B cell (primary cell): ENCODE data around the gene CTNNBL1. TPM values are rescaled to one million over a fixed set of nuclear protein-coding genes. Genes with fewer than 3 reads are reported as not detected.
A peak's percentile ranks its signal among the peaks of the same experiment; 100 is the strongest.

Experiments
- ATAC-seq: fragments of 200-7000 bp; cut with Tn5 transposase; one replicate; pipeline ENCODE4 v1.10.0; 2021; ENCODE audit warnings: low read depth, mild to moderate bottlenecking, moderate number of reproducible peaks, moderate library complexity
- CTCF ChIA-PET: fragments of 350-600 bp; sonication (Branson Sonifier 250); formaldehyde crosslinking; loops from one replicate; lab custom pipeline; 2021; ENCODE audit warnings: antibody characterized with exemption, inconsistent platforms; lab: Charles Lee
- POLR2A ChIA-PET: fragments of 350-600 bp; sonication (Branson Sonifier 250); formaldehyde crosslinking; loops from one replicate; lab custom pipeline; 2021; ENCODE audit warnings: antibody characterized with exemption; lab: Charles Lee
- DNase-seq: peaks from one replicate; pipeline ENCODE4 v3.0.0; 2013
- H2AFZ ChIP-seq: 2 replicates; pipeline ENCODE4 v1.6.1; 2012; ENCODE audit warnings: mild to moderate bottlenecking, low read depth, low read length; ENCODE audit not compliant: insufficient read depth, poor library complexity, severe bottlenecking
- H3K27ac ChIP-seq, 2 donors: 1 replicate in 1 of 2; 2 replicates in 1 of 2; pipeline ENCODE4 v1.5.1; 2012 to 2013; ENCODE audit warnings: low read length in 2 of 2, mild to moderate bottlenecking in 2 of 2, moderate library complexity in 1 of 2
- H3K27me3 ChIP-seq, 4 experiments: fragments of 200-600 bp in 1 of 4; sonication (generic) in 1 of 4; replicated peaks in 1 of 4; 1 replicate in 2 of 4; 2 replicates in 2 of 4; pipeline versions ENCODE4 v1.6.1 to v1.7.0; 2013 to 2016; ENCODE audit warnings: low read length in 3 of 4, mild to moderate bottlenecking in 2 of 4, mixed read lengths in 1 of 4, moderate library complexity in 1 of 4; ENCODE audit not compliant: insufficient read depth in 4 of 4, control insufficient read depth in 3 of 4; ENCODE audit errors: control extremely low read depth in 1 of 4
- H3K36me3 ChIP-seq, 2 experiments: replicated peaks in 1 of 2; 1 replicate in 1 of 2; 2 replicates in 1 of 2; pipeline versions ENCODE4 v1.6.1 to v1.7.1; 2013; ENCODE audit warnings: low read length in 1 of 2; ENCODE audit not compliant: insufficient read depth in 2 of 2, control insufficient read depth in 1 of 2; ENCODE audit errors: control extremely low read depth in 1 of 2, extremely low read depth in 1 of 2
- H3K4me1 ChIP-seq, 2 donors: fragments of 200-600 bp in 1 of 2; sonication (generic) in 1 of 2; 1 replicate in 1 of 2; 2 replicates in 1 of 2; pipeline versions ENCODE4 v1.5.1 to v1.6.1; 2013 to 2017; ENCODE audit warnings: low read length in 2 of 2; ENCODE audit not compliant: control insufficient read depth in 2 of 2, insufficient read depth in 2 of 2
- H3K4me2 ChIP-seq: replicated peaks from 2 replicates; pipeline ENCODE3; 2012; ENCODE audit warnings: mild to moderate bottlenecking, low read depth, low read length; ENCODE audit not compliant: poor library complexity, severe bottlenecking
- H3K4me3 ChIP-seq, 5 experiments: fragments of 200-600 bp in 1 of 5; sonication (generic) in 1 of 5; 1 replicate in 3 of 5; 2 replicates in 2 of 5; pipeline versions ENCODE4 v1.5.1 to v1.7.0; 2011 to 2016; ENCODE audit warnings: low read length in 4 of 5, mild to moderate bottlenecking in 4 of 5, low read depth in 2 of 5, control low read depth in 1 of 5, moderate library complexity in 1 of 5; ENCODE audit not compliant: insufficient read depth in 1 of 5; ENCODE audit errors: control extremely low read depth in 1 of 5, extremely low read depth in 1 of 5
- H3K79me2 ChIP-seq: fragments of 200-600 bp; sonication (generic); one replicate; pipeline ENCODE4 v1.6.0; 2016; ENCODE audit warnings: low read length; ENCODE audit not compliant: control insufficient read depth, insufficient read depth
- H3K9ac ChIP-seq: fragments of 200-600 bp; sonication (generic); 2 replicates; pipeline ENCODE4 v1.6.1; 2017; ENCODE audit warnings: mild to moderate bottlenecking, low read length, moderate library complexity
- H3K9me3 ChIP-seq, 3 donors: one replicate each; pipeline versions ENCODE4 v1.6.1 to v1.7.1; 2013; ENCODE audit warnings: low read length in 2 of 3; ENCODE audit not compliant: control insufficient read depth in 2 of 3, insufficient read depth in 1 of 3; ENCODE audit errors: control extremely low read depth in 1 of 3
- H4K20me1 ChIP-seq: 2 replicates; pipeline ENCODE4 v1.6.0; 2012; ENCODE audit warnings: mild to moderate bottlenecking, low read length; ENCODE audit not compliant: insufficient read depth, control insufficient read depth, poor library complexity, severe bottlenecking
- H3K27ac Mint-ChIP-seq: one replicate; pipeline ENCODE4 v1.8.0; 2021; ENCODE audit warnings: mixed read lengths
- H3K27me3 Mint-ChIP-seq: one replicate; pipeline ENCODE4 v1.8.0; 2021; ENCODE audit warnings: mixed read lengths
- H3K4me1 Mint-ChIP-seq: one replicate; pipeline ENCODE4 v1.8.0; 2021; ENCODE audit warnings: mixed read lengths
- H3K4me3 Mint-ChIP-seq: one replicate; pipeline ENCODE4 v1.8.0; 2021; ENCODE audit warnings: mixed read lengths
- H3K9me3 Mint-ChIP-seq: one replicate; pipeline ENCODE4 v1.8.0; 2022; ENCODE audit warnings: mixed read lengths; ENCODE audit not compliant: insufficient read depth
- EZH2 ChIP-seq: IDR thresholded peaks from 2 replicates; pipeline ENCODE4 v1.6.1; 2012; ENCODE audit warnings: borderline replicate concordance, low read depth, mild to moderate bottlenecking, moderate library complexity, low read length; ENCODE audit not compliant: insufficient read depth, poor library complexity, severe bottlenecking
- WGBS: methylation state at CpG from one replicate; pipeline ENCODE4 v1.1.5; 2013; ENCODE audit warnings: missing lambda C conversion rate; ENCODE audit not compliant: insufficient coverage; 5-methylcytosine and 5-hydroxymethylcytosine counted together
- intact Hi-C: fragments of 100-400 bp; cut with micrococcal nuclease; formaldehyde crosslinking; loops from one replicate; pipeline ENCODE4 v1.10.0; 2022
- polyA plus RNA-seq: library from polyadenylated mRNA; depleted of rRNA; stranded (reverse); fragments of >200 nt; gene quantifications from 2 replicates; pipeline ENCODE4 v1.2.3, GENCODE V29; 2012
- total RNA-seq, 2 donors: library from RNA; stranded (reverse); fragments of 120-200 nt in 1 of 2; gene quantifications; 1 replicate in 1 of 2; 2 replicates in 1 of 2; pipeline versions ENCODE4 v1.2.3 to v1.2.4, GENCODE V29; 2013 to 2022
- TF ChIP-seq, protein P1 (sequence below): fragments of 200-600 bp; IDR thresholded peaks from one replicate; pipeline ENCODE4 v1.8.0; 2022; ENCODE audit warnings: antibody characterized with exemption, mild to moderate bottlenecking

Gene CTNNBL1
- total and polyA plus RNA-seq, 2 donors (not counting 1 experiment from before 2014, with no cell fraction given) = 25.3 to 64.7 TPM

- intact Hi-C loops = loop anchor here (10.0 kb wide), 1 partner anchor 574 kb away; no protein-coding TSS in a partner anchor
- Mint-ChIP-seq H3K27me3 (peaks cover 29% of the 10 kb centered on the region), H3K4me3 (no peak overlapping the region), H3K9me3 (no peaks in the 10 kb centered on the region), H3K4me1 (no peaks in the 10 kb centered on the region), H3K27ac (no peak overlapping the region)
- Histone ChIP-seq H3K36me3 (no peaks in the 10 kb centered on the region), H3K9me3 (no peaks in the 10 kb centered on the region), H3K79me2 (no peaks in the 10 kb centered on the region), H3K9ac (no peak overlapping the region), H3K27me3 (peaks cover 0 to 12% (median 6%) of the 10 kb centered on the region in 4 experiments), H3K4me1 (no peaks in the 10 kb centered on the region), H3K27ac (no peak overlapping the region), H4K20me1 (no peaks in the 10 kb centered on the region), H2AFZ (no peak overlapping the region), H3K4me3 (no peak overlapping the region), H3K4me2 (no peak overlapping the region)
- WGBS = 80% methylated on average over 1 of the region's 3 CpGs
- ATAC-seq = no peak
- CTCF ChIA-PET = interaction anchor here (1.1 to 1.6 kb wide), 2 partner anchors 342 kb away, joined by 3 to 4 read pairs; no protein-coding TSS in a partner anchor
- POLR2A ChIA-PET = no interaction called here
- TF ChIP-seq EZH2 = no peak
- TF ChIP-seq, protein P1, sequence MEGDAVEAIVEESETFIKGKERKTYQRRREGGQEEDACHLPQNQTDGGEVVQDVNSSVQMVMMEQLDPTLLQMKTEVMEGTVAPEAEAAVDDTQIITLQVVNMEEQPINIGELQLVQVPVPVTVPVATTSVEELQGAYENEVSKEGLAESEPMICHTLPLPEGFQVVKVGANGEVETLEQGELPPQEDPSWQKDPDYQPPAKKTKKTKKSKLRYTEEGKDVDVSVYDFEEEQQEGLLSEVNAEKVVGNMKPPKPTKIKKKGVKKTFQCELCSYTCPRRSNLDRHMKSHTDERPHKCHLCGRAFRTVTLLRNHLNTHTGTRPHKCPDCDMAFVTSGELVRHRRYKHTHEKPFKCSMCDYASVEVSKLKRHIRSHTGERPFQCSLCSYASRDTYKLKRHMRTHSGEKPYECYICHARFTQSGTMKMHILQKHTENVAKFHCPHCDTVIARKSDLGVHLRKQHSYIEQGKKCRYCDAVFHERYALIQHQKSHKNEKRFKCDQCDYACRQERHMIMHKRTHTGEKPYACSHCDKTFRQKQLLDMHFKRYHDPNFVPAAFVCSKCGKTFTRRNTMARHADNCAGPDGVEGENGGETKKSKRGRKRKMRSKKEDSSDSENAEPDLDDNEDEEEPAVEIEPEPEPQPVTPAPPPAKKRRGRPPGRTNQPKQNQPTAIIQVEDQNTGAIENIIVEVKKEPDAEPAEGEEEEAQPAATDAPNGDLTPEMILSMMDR = no peak
- DNase-seq = no peak
These were observed 43.2 kb upstream of the CTNNBL1 start for GRCh38 chr20:37650661-37651060.

DNA sequence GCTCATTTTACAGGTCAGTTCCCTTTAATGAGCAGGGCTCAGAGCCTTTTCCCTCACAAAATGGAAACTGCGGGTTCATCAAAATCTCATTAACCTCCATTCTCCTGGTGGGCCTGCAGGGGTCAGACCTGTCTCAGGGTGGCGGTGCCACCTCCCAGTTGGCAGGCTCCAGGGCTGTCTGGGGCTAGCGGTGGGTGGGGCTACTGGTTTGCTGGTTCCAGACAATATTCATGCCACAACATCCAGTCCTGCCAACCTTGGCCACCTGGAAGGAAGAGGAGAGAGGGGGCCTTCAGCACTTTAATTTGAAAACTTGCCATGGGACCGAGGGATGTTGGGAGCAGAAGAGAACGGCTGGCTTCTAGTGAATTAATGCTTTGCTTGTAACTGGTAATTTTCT, 41.9 kb upstream of the CTNNBL1 start:
- H3K9me3 Mint-ChIP-seq = no peaks in the 10 kb centered on the region
- peaks cover 28% of the 10 kb centered on the region for H3K27me3 Mint-ChIP-seq
- intact Hi-C loops = loop anchor here (10.0 kb wide), 1 partner anchor 573 kb away; no protein-coding TSS in a partner anchor
- Histone ChIP-seq H3K27me3 (peaks cover 0 to 8% (median 4%) of the 10 kb centered on the region in 4 experiments), H3K79me2 (no peaks in the 10 kb centered on the region), H3K9ac (no peak overlapping the region), H3K36me3 (no peaks in the 10 kb centered on the region), H2AFZ (no peak overlapping the region), H3K4me3 (no peak overlapping the region), H3K4me2 (no peak overlapping the region), H3K4me1 (no peaks in the 10 kb centered on the region), H4K20me1 (no peaks in the 10 kb centered on the region), H3K27ac (no peak overlapping the region), H3K9me3 (no peaks in the 10 kb centered on the region)
- DNase-seq (peak; percentile 57), ATAC-seq (peak; percentile 66)
- no peak overlapping the region for H3K27ac Mint-ChIP-seq
- ChIA-PET CTCF (interaction anchor here (1.1 kb wide), 1 partner anchor 341 kb away, joined by 3 read pairs; no protein-coding TSS in a partner anchor), POLR2A (no interaction called here)
- TF ChIP-seq, protein P1 = peak; percentile 51
- no peak for TF ChIP-seq EZH2
- WGBS = 90% methylated on average over 2 of the region's 5 CpGs
- no peak overlapping the region for H3K4me3 Mint-ChIP-seq
- no peaks in the 10 kb centered on the region for H3K4me1 Mint-ChIP-seq
